Measurements from ENCODE around the gene LTBP1.

DNA sequence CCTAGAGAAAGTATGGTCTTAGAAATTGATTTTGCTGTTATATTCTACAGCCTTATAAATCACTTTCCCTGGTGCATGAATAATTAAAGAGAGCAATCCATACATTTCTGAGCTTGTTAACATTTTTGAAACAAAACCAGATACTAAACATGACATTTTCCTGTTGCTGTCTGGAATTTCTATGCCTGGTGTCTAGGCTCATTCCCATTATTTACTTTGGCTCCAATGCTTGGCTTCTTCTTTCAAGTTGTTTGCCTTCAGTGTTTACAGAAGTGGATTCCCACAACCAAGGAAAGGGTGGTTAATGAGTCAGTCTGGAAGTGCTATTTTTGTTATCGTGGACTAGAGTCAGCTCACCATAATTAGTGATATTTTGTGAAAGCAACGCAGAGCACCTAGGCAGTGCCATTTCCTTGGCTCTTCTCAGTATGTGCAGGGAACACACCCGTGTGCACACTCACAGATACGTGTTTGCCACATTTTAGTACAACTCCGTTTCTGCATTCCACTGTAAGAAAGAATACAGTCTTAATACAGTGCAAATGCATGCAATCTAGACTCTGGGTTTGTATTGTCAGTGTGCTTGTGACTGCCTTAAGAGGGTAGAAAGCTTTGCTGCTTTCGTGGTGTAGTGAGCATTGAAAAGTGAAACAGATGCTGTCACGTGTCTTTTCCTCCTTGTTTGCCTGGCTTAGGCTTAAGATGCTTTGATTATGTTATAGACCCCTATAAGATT is 344.7 kb downstream of the LTBP1 start:
- TF ChIP-seq, protein P1, sequence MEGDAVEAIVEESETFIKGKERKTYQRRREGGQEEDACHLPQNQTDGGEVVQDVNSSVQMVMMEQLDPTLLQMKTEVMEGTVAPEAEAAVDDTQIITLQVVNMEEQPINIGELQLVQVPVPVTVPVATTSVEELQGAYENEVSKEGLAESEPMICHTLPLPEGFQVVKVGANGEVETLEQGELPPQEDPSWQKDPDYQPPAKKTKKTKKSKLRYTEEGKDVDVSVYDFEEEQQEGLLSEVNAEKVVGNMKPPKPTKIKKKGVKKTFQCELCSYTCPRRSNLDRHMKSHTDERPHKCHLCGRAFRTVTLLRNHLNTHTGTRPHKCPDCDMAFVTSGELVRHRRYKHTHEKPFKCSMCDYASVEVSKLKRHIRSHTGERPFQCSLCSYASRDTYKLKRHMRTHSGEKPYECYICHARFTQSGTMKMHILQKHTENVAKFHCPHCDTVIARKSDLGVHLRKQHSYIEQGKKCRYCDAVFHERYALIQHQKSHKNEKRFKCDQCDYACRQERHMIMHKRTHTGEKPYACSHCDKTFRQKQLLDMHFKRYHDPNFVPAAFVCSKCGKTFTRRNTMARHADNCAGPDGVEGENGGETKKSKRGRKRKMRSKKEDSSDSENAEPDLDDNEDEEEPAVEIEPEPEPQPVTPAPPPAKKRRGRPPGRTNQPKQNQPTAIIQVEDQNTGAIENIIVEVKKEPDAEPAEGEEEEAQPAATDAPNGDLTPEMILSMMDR (IDR thresholded peaks at IDR 0.05) = no peak
- no peak for TF ChIP-seq POLR2A (IDR thresholded peaks at IDR 0.05)
